Osteocyte (in vitro differentiated cells): ENCODE measurements around the gene ELF2. TPM values are rescaled to one million over a fixed set of nuclear protein-coding genes. Genes with fewer than 3 reads are reported as not detected.
"Not testable (repeated sequence)": the region's sequence is repeated elsewhere in the genome, so short reads cannot be mapped to it uniquely, and the experiment has no call there.

Experiments used
- DNase-seq: peaks from one replicate; pipeline ENCODE4 v3.0.0; 2021; ENCODE audit warnings: mixed read lengths; ENCODE audit not compliant: unreplicated experiment; ENCODE audit errors: extremely low spot score
- H3K27ac Mint-ChIP-seq: one replicate; pipeline ENCODE4 v1.8.0; 2021; ENCODE audit warnings: mild to moderate bottlenecking, mixed read lengths; ENCODE audit not compliant: unreplicated experiment
- H3K27me3 Mint-ChIP-seq: one replicate; pipeline ENCODE4 v1.8.0; 2021; ENCODE audit warnings: mixed read lengths; ENCODE audit not compliant: unreplicated experiment
- H3K36me3 Mint-ChIP-seq: one replicate; pipeline ENCODE4 v1.8.0; 2021; ENCODE audit warnings: mixed read lengths; ENCODE audit not compliant: unreplicated experiment
- H3K4me1 Mint-ChIP-seq: one replicate; pipeline ENCODE4 v1.8.0; 2021; ENCODE audit warnings: mixed read lengths; ENCODE audit not compliant: unreplicated experiment
- H3K4me3 Mint-ChIP-seq: one replicate; pipeline ENCODE4 v1.8.0; 2021; ENCODE audit warnings: mild to moderate bottlenecking, moderate library complexity, mixed read lengths; ENCODE audit not compliant: unreplicated experiment
- H3K9me3 Mint-ChIP-seq: one replicate; pipeline ENCODE4 v1.8.0; 2021; ENCODE audit warnings: mixed read lengths; ENCODE audit not compliant: unreplicated experiment
- total RNA-seq: library from RNA; stranded (reverse); gene quantifications from 2 replicates; pipeline ENCODE4 v1.2.1, GENCODE V29; 2021
- TF ChIP-seq, protein P1 (sequence below): fragments of 200-600 bp; sonication (generic); IDR thresholded peaks from 2 replicates; pipeline ENCODE4 v1.5.0; 2021; ENCODE audit warnings: antibody characterized with exemption, mild to moderate bottlenecking, moderate library complexity

The ELF2 gene
- total RNA-seq, 1 donor from 2014 or later = 47.6 TPM

DNA sequence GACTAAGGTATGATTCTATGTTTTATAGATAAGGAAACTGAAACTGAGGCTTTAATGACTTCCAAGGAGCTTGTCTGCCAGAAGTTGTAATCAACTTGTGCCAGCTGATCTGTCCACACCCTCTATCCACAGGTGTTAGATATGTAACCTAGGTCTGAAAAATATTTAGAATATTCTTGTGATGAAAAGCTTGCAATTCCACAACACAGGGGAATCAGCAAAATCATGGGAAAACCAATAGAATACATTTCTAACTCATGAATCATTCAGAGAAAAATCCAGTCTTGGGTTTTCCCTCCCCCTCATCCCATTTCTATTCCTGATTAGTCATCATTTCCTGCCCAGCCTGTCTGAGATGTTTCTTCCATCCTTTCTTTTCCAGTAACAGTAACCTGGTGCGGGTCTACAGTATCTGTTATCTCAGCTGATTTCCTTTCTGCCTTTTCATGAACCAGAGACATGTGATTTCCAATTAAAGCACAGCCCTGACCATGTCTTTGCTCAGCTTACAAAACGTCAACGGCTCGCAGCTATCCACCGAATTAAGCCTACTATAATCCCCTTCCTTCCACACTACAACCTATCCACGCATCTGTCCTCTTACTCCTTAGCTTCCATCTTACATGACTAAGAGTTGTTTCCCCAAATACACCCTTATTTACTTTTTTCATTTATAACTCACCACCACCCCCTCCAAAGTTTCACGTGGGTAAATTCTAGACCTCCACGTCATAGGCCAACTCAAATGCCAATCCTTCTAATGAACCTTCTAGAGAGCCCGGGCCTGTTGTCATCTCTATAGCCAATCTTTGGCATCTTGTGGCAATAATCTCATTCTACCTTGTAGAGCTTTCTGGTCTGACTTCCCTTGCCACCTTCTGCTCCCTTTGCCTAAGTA lies 162.4 kb downstream of the ELF2 start:
- no peaks in the 10 kb centered on the region for H3K9me3 Mint-ChIP-seq
- H3K4me3 Mint-ChIP-seq = peak overlapping the region; percentile 75
- H3K27ac Mint-ChIP-seq = peak overlapping the region; percentile 99
- peaks cover 2% of the 10 kb centered on the region for H3K36me3 Mint-ChIP-seq
- no peaks in the 10 kb centered on the region for H3K27me3 Mint-ChIP-seq
- H3K4me1 Mint-ChIP-seq = peaks cover 41% of the 10 kb centered on the region
- TF ChIP-seq, protein P1, sequence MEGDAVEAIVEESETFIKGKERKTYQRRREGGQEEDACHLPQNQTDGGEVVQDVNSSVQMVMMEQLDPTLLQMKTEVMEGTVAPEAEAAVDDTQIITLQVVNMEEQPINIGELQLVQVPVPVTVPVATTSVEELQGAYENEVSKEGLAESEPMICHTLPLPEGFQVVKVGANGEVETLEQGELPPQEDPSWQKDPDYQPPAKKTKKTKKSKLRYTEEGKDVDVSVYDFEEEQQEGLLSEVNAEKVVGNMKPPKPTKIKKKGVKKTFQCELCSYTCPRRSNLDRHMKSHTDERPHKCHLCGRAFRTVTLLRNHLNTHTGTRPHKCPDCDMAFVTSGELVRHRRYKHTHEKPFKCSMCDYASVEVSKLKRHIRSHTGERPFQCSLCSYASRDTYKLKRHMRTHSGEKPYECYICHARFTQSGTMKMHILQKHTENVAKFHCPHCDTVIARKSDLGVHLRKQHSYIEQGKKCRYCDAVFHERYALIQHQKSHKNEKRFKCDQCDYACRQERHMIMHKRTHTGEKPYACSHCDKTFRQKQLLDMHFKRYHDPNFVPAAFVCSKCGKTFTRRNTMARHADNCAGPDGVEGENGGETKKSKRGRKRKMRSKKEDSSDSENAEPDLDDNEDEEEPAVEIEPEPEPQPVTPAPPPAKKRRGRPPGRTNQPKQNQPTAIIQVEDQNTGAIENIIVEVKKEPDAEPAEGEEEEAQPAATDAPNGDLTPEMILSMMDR = no peak
- DNase-seq = no peak

DNA sequence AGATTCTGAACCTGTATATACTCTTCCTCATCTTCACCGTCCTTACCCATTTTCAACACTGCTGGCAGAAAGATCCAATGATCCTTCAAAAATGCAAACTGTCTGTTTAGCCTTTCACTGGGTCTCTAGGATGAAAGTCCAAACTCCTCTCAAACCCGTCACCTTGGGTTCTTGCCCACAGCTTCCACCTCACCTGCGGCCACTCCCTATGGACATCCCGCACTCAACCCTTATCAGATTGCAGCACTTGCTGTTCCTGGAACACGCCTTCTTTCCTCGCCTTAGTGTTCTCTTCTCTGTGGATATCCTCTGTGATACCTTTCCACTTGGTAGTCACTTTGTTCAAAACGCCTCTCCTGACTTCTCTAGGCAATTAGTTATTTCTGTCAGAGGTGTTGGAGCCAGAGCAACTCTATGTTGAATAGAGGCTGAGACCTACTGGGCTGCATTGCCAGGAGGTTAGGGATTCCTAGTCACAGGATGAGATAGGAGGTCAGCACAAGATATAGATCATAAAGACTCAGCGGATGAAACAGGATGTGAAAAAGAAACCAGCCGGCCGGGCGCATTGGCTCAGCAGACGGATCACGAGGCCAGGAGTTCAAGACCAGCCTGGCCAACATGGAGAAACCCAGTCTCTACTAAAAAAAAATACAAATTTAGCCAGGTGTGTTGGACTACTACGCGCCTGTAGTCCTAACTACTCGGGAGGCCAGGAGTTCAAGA lies 165.6 kb downstream of the ELF2 start:
- Mint-ChIP-seq H3K9me3 (no peaks in the 10 kb centered on the region), H3K27ac (no peak overlapping the region)
- DNase-seq = no peak

DNA sequence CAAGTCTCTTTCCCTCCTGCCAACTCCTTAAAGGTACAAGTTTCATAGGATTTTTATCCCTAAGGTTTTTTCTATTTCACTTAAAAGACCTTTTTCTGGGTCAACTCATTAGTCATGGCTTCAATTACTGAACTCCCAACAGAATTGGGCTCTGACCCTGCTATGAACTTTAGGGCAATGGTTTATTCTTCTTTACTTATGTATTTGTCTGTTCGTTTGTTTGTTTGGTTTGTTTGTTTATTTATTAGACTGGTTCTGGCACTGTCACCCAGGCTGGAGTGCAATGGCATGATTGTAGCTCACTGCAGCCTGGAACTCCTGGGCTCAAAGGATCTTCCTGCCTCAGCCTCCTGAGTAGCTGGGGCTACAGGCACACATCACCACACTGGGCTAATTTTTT lies 167.3 kb downstream of the ELF2 start:
- H3K27me3 Mint-ChIP-seq = no peaks in the 10 kb centered on the region
- no peak for DNase-seq
- no peak overlapping the region for H3K27ac Mint-ChIP-seq
- no peak overlapping the region for H3K4me3 Mint-ChIP-seq
- no peaks in the 10 kb centered on the region for H3K36me3 Mint-ChIP-seq
- H3K4me1 Mint-ChIP-seq = peaks cover 13% of the 10 kb centered on the region
- H3K9me3 Mint-ChIP-seq = no peaks in the 10 kb centered on the region
- TF ChIP-seq, protein P1 = no peak

More for the DNA sequence above, 165.6 kb downstream of the ELF2 start:
- Mint-ChIP-seq H3K27me3 (no peaks in the 10 kb centered on the region), H3K36me3 (no peaks in the 10 kb centered on the region), H3K4me3 (no peak overlapping the region), H3K4me1 (peaks cover 20% of the 10 kb centered on the region)
- TF ChIP-seq, protein P1 = no peak

DNA sequence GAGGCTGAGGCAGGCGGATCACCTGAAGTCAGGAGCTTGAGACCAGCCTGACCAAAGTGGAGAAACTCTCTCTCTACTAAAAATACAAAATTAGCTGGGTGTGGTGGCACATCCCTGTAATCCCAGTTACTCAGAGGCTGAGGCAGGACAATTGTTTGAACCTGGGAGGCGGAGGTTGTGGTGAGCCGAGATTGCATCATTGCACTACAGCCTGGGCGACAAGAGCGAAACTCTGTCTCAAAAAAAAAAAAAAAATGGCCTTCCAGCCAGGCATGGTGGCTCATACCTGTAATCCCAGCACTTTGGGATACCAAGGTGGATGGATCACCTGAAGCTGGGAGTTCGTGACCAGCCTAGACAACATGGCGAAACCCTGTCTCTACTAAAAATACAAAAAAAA lies 168.7 kb downstream of the ELF2 start:
- H3K36me3 Mint-ChIP-seq, H3K4me3 Mint-ChIP-seq, H3K27me3 Mint-ChIP-seq, H3K9me3 Mint-ChIP-seq, DNase-seq, H3K4me1 Mint-ChIP-seq, H3K27ac Mint-ChIP-seq: not testable (repeated sequence)

DNA sequence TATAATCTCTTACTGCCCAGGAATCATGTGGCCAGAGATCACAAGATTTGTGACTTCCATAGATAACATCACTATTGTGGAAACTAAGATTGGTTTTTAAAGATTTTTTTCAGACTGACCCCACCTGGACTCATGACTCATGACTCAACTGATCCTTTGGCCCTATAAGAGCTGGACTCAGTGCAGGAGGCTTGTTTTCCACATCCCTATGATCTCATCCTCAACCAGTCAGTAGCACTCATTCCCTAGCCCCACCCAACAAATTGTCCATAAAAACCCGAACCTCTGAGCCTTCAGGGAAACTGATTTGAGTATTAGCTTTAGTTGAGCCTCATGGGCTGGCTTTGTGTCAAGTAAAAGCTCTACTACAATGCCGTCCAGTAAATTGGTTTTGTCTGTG lies 169.4 kb downstream of the ELF2 start:
- H3K27me3 Mint-ChIP-seq = no peaks in the 10 kb centered on the region
- H3K27ac Mint-ChIP-seq = no peak overlapping the region
- no peaks in the 10 kb centered on the region for H3K9me3 Mint-ChIP-seq
- no peak overlapping the region for H3K4me3 Mint-ChIP-seq
- H3K36me3 Mint-ChIP-seq = no peaks in the 10 kb centered on the region
- H3K4me1 Mint-ChIP-seq = no peaks in the 10 kb centered on the region
- no peak for DNase-seq
- TF ChIP-seq, protein P1 = no peak

Other genes starting within 250 kb of the ELF2 start
- 15.9 and 16.0 TPM in 2 replicates for gene NOCT, start 161.4 kb downstream of the ELF2 start, total RNA-seq
- 5.1 and 5.2 TPM in 2 replicates for gene MGARP, start 103.0 kb upstream of the ELF2 start, total RNA-seq
- 35.1 and 36.8 TPM in 2 replicates for gene NAA15, start 124.3 kb upstream of the ELF2 start, total RNA-seq
- 40.9 and 43.7 TPM in 2 replicates for gene NDUFC1, start 125.3 kb upstream of the ELF2 start, total RNA-seq